CD4-positive, alpha-beta T cell treated with Interleukin-12 subunit alpha and Interleukin-12 subunit beta, for 1 hour (primary cell): Measurements from ENCODE around the gene STPG3.
"Not testable (repeated sequence)": the region's sequence is repeated elsewhere in the genome, so short reads cannot be mapped to it uniquely, and the experiment has no call there.

Experiments used
- DNase-seq: peaks from one replicate; pipeline ENCODE4 v3.0.0-alpha.2; 2020

The STPG3 gene

DNA sequence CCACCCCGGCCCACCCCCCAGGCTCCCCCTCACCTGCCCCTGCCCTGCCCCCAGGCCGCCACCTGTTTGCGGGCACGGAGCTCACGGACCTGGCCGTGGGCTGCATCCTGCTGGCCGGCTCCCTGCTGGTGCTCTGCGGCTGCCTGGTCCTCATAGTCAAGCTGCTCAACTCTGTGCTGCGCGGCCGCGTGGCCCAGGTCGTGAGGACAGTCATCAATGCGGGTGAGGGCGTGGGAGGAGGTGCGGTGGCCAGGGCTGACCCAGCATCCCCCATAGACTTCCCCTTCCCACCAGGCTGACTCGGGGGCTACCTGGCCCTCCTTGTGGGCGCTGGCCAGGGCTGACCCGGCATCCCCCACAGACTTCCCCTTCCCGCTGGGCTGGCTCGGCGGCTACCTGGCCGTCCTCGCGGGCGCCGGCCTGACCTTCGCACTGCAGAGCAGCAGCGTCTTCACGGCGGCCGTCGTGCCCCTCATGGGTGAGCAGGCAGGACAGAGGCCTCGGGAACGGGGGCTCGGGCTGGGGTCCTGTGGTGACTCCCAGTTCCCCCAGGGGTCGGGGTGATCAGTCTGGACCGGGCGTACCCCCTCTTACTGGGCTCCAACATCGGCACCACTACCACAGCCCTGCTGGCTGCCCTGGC is 16.9 kb upstream of the STPG3 start:
- DNase-seq = no peak

DNA sequence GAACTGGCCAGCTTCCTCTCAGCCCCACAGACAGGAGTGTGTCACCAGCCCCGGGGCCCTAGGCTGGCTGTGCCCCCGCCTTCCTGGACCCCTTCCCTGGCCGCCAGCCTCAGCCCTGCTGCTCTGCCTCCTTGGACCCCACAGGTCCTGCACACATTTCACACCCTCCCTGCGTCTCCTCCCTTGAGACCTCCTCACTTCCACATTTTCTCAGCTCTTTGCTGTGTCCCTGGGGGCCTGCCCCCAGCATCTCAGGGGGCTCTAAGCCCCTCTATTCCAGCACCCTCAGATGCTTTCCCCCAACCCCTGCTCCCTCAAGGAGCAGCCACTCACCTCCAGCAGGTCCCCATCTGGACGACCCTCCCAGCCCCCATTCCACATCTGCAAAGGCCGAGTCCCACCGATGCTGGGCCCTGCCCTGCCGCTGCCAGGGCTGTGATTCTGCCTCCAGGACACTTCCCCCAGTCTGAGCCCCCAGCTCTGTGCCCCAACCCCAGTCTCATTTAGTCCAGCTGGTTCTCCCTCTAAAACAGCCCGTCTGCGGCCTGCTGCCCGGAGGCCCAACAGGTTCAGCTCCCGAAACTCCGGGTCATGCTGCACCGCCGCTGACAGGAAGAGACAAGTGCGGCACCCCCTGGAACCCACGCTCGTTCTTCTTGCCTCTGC is 16.2 kb upstream of the STPG3 start:
- DNase-seq = no peak

DNA sequence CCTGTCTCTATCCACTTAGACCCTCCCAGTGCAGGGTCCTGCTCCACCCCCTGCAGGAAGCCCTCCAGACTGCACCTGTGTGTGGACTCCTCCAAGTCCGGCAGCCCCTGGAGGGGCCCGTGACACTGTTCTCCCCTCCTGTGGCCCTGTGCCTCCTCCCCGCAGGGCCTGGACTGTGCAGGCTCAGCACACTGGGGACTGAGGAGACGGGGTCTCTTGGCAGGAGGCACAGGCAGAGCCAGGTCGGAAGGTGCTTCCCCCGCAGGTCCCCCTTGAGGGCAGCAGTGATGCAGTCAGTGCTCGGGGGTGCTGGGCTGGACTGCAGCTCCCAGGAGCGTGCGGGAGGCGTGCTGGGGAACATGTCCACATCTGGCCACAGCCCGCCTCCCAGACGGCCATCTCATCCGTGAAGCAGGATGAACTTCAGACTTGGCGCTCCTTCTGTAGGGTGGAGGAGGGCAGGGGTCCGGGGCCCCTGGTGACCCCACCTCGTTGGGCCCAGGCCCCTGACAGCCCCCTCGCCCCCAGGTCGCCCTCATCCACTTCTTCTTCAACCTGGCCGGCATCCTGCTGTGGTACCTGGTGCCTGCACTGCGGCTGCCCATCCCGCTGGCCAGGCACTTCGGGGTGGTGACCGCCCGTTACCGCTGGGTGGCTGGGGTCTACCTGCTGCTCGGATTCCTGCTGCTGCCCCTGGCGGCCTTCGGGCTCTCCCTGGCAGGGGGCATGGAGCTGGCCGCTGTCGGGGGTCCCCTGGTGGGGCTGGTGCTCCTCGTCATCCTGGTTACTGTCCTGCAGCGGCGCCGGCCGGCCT is 15.5 kb upstream of the STPG3 start:
- DNase-seq = no peak

DNA sequence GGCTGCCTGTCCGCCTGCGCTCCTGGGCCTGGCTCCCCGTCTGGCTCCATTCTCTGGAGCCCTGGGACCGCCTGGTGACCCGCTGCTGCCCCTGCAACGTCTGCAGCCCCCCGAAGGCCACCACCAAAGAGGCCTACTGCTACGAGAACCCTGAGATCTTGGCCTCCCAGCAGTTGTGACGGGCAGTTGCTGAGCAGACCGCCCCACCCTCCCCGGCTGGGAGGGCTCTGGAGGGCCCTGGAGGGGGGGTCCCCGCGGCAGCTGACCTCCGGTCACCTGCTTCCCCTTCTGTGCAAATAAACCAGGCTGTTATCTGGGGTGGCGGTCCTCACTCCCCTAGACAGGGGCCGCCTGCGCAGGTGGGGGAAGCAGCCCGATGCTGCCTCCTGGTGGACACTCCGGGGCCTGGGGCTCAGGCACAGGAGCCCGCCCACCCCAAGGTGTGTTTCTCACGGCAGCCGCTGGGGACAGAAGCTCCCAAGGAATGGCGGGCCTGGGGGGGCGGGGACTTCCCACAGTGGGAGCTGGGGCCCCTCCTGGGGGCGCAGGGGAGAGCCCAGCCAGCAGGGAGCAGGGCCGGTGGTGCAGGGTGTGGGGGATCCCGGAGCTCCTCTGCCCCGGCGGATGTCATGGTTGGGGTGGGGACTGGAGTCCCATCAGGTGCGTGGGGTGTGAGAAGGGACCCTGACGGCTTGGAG is 14.7 kb upstream of the STPG3 start:
- peak; percentile 92 for DNase-seq

DNA sequence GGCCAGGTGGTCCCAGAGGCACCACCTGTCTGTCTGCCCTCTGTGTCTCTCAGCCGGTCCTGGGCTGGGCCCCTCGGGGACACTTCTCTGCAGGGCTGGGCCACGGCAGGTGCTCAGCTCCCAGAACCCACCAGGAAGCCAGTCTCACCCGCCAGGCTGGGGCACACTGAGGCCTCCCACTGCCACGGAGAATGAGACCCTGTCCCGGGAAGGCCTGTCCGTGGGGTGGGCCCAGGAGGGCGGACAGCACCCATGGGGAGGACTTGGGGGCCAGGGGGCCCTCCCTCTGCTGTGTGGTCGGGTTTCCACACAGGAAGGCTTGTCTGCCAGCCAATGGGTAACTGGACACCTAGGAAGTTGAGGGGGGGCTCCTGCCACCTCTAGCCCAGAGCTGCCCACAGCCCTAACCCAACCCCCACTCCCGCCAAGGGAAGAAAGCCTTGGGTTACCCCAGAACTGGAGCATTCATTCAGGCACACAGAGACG is 14.1 kb upstream of the STPG3 start:
- DNase-seq = no peak

DNA sequence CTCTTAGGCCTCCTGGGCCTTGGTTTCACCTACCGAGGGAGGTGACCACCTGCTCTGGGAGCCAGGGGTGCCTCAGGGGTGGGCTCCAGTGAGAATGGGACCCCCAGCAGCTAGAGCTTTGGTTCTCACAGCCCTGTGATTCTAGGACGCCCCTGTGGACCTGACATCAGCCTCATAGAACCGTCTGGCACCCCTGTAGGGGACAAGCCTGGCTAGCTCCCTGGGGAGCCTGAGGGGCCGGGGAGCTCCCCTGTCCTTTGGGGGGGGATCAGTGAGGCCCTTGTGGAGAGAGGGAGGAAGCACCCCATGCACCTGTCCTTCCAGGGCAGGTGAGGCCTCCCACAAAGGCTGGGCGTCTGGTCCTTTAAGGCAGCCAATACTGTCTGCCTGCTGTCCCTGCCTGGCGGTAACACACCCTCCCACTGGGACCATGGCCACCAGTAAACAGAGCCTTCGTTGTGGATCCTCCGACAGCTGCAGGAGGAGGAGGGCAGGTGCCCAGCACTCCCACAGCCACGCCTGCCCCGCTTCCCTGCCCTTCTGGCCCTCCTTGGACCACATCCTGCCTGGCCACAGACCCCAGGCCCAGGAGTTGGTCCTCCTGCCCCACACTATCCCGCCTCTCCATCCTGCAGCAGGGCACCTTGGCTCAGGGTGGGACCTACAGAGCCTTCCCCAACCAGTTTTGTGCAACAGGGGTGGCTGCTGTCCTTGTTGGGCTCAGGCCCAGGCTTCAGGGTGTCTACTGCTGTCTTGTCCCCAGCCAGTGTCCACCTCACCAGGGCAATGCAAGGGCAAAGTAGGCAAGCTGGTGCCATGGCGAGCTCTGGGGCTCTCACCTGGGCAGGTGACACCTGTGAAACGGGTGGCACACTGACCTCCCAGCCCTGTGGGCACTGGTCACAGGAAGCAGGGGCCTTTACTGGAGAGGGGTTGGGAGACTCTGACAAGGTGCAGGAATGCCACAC is 13.0 kb upstream of the STPG3 start:
- DNase-seq = no peak

DNA sequence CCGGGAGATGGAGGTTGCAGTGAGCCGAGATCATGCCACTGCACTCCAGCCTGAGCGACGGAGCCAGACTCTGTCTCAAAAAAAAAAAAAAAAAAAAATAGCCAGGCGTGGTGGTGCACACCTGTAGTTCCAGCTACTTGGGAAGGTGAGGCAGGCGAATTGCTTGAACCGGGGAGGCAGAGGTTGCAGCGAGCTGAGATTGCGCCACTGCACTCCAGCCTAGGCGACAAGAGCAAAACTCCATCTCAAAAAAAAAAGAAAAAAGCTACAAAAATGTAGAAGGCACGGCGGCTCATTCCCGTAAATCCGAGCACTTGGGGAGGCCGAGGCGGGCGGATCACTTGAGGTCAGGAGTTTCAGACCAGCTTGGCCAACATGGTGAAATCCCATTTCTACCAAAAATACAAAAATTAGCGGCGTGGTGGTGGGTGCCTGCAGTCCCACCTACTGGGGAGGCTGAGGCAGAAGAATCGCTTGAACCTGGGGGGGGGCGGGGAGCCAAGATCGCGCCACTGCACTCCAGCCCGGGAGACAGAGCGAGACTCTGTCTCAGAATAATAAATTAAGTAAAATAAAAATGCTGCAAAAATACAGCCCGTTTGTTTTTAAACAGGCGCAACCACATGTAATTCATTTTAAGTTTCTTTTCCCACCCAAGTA is 11.4 kb upstream of the STPG3 start:
- DNase-seq = not testable (repeated sequence)

DNA sequence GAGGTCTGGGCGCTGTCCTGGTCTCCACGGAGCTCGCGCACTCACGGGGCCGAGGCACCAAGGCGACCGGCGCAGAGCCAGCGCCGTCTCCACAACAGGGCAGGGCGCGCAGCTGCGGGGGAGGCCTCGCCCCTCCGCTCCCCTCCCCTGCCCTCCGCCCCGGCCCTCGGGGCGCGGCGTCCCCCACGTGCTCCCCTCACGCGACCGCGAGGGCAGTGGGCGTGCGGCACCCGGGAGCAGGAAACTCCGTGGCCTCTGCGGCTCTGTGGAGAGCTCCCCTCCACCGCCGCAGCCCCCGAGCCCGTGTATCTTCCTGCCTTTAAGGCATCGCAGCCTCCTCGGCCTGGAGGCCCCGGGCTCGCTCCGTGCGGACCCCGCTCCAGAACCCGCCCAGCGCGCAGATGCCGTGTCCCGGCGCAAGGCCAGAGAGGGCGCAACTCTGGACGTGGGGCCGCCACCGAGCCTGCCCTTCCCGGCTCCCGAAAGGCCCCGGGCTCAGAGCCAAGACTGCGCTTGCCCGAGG is 10.7 kb upstream of the STPG3 start:
- DNase-seq = peak; percentile 78

DNA sequence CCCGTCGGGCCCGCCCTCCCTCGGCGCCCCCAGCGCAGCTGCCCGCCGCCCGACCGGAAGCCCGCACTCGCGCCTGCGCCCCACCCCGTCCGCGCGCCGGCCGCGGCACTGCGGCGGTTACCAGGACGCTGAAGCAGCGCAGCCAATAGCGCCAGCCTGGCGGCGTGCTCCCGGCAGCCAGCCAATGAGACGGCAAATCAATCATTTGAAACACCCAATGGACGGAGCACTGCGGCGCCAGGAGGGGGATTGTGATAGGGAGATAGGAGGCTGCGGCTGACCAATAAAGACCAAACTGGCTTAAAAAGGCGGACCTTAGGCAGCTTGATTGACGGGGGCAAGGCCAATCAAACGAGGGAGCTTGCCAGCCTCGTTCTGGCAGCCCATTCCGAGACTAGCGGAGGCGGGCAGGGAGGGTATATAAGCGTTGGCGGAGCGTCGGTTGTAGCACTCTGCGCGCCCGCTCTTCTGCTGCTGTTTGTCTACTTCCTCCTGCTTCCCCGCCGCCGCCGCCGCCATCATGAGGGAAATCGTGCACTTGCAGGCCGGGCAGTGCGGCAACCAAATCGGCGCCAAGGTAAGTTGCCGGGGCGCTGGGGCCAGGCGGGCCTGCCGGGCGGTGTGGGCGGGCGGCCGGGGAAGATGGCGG is 10.1 kb upstream of the STPG3 start, which contains the start of gene TUBB4B:
Gene TUBB4B (plus strand): TSS at position 447 of the 649 bp plus-strand sequence. CDS start 74 bp downstream, at position 521.
- peak; percentile 99 for DNase-seq

DNA sequence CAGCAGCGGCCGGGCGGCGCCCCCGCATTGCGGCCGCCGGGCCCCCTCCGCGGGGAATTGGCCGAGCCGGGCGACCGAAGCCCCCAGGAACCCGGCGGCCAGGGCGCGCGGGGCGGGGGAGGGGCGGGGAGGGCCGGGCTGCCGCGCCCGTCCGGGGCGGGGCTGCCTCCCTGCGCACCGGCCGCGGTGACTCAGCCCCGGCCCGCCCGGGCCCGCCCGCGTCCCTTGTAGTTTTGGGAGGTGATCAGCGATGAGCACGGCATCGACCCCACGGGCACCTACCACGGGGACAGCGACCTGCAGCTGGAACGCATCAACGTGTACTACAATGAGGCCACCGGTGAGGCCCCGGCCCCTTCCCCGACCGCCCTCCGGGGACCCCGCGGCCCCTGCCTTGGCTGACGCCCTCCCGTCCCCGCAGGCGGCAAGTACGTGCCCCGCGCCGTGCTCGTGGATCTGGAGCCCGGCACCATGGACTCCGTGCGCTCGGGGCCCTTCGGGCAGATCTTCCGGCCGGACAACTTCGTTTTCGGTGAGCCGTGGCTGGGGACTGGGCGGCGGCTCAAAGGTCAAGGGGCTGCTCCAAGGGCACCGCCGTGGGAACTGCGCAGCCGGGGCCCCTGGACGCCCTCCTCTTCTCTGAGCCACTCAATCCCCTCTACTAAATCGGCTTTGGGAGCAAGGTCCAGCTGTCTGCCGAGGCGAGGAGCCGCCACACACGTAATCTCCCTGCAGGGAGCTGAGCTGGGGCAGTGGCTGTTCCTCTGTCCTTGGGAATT is 9.4 kb upstream of the STPG3 start:
- DNase-seq = peak; percentile 70

DNA sequence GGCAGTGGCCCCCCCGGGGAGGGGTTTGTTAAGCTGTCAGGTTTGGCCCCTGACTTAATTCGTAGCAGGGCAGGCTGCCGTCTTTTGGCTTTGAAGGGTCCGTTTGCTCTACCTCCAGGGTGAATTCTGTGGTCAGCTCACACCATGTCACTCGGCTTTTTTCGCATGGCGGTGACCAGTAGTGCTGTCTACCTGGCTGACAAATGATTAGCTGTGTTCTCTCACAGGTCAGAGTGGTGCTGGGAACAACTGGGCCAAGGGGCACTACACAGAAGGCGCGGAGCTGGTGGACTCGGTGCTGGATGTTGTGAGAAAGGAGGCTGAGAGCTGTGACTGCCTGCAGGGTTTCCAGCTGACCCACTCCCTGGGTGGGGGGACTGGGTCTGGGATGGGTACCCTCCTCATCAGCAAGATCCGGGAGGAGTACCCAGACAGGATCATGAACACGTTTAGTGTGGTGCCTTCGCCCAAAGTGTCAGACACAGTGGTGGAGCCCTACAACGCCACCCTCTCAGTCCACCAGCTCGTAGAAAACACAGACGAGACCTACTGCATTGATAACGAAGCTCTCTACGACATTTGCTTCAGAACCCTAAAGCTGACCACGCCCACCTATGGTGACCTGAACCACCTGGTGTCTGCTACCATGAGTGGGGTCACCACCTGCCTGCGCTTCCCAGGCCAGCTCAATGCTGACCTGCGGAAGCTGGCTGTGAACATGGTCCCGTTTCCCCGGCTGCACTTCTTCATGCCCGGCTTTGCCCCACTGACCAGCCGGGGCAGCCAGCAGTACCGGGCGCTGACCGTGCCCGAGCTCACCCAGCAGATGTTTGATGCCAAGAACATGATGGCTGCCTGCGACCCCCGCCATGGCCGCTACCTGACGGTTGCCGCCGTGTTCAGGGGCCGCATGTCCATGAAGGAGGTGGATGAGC is 8.6 kb upstream of the STPG3 start:
- no peak for DNase-seq

DNA sequence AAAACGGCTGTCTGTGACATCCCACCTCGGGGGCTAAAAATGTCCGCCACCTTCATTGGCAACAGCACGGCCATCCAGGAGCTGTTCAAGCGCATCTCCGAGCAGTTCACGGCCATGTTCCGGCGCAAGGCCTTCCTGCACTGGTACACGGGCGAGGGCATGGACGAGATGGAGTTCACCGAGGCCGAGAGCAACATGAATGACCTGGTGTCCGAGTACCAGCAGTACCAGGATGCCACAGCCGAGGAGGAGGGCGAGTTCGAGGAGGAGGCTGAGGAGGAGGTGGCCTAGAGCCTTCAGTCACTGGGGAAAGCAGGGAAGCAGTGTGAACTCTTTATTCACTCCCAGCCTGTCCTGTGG is 7.8 kb upstream of the STPG3 start:
- DNase-seq = not testable (repeated sequence)

DNA sequence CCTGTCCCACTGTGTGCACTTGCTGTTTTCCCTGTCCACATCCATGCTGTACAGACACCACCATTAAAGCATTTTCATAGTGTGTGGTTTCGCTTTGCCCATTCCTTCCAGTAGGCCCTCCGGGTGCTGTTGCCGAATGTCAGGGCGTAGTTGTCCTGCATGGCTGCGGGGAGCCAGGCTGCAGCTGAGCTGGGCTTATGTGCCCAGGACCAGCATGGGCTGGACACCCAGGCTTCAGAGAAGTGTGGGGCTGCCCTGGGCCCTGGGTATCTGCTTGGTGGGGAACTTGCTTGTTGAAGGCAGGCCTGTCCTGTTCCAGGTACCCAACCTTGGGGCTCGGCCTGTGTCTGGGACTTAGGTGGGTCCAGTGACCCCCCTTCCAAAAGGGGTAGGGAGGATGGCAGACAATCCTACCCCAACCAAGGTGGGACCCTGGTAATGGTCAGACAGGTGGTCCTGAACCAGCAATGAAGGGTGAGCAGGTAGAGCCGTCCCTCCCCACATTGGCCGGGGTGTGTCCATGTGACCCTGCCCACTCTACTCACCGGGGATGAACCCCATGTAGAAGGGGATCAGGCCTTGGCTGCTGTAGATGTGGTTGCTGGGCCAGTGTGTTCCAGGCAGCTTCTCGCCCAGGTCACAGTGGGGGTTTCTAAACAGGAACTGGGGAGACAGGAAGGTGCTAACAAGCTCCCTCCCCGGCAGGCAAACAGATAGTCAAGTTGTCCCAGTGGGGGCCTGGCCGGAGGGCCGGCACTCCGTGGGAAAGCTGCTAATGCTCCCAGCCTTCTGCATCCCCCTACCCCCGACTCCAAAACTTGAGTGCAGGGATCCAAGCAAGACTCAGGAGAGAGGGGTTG is 7.2 kb upstream of the STPG3 start:
- no peak for DNase-seq

DNA sequence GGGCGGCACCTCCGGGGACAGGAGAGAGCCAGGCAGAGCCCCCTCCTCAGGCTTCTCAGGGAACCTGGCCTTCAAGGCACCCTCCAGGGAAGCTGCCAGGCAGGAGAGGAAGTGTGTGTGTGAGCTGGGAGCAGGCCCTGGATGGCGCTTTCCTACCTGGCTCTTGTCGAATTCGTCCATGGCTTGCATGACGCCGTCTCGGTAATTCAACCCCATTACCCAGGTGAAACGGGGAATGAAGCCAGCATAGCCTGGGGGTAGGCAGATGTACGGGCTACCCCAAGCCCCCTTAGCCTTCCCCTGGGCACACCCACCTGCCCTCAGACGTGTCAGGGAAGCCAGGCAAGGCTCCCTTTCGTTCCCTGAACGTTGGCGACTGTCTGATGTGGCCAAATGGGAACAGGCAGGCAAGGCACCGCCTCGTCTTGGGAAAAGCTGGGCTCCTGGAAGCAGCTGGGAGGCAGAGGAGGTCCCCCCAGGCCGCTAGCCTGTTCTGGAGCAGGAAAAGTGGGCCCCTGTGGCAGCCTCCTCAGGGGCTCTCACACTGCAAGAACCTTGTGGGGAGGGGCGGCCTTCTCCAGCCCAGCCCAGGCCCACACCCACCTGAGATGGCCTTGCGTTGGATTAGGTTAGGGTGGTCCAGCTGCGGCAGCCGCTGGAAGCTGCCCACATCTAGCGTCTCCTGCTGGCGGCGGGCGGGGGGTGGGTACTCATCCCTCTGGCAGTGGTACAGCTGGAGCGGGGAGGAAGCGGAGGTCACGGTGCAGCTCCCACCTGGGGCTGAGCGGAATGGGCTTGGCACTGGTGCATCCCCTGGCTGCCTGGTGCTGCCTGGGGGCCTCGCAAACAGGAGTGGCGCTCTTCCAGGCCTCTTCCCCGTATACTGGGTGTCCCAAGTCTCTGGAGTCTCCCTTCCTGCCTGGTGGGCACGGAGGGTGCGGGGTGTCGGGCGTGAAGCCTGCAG is 6.3 kb upstream of the STPG3 start:
- no peak for DNase-seq

DNA sequence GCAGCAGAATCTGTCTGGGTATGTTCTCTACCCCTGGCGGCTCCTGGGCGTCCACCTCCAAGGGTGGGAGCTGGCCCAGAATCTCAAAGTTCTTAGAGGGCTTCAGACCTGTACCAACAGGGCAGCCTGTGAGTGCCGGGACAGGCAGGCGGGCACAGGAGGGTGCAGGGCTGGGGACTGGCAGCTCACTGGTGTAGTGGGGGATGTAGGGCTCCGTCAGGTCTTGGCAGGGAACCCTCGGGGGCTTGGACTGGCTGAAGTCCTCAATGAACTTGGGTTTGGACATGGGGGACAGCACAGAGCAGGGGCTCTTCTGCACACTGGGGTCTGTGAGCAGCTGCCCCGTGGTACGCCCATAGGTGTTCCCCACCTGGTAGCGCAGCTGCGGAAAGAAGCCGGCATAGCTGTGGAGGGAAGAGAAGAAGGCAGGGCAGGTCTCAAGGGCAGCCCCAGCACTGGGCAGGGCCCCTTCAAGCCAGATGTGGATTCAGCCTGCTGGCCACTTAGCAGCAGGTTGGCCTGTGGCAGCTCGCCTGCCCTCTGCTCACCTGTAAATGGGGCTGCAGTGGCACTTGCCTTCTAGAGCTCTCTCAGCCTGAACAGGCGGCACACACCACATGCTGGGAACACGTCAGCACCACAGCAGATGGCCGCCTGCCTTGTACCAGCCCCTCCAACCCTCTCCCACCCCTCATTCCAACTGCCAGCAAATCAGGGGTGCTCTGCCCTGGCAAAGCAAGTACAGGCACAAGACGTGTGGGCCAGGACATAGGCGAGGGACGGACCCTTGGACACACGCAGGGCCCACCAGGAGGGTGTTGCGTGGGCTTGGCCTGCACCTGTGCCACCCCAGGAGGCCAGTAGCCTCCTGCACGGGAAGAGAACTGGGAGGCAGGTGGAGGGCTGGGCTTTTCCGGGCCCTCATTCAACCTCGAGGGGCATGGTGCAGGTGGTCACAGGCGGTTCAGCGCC is 5.3 kb upstream of the STPG3 start:
- no peak for DNase-seq
